Erythroblast (primary cell): ENCODE results near the gene WNK4.

Source experiments
- GATA1 ChIP-seq: IDR thresholded peaks from 2 replicates; pipeline ENCODE4 v1.6.1; 2011; ENCODE audit warnings: low read depth, mild to moderate bottlenecking, control low read depth, low read length, moderate library complexity
- POLR2A ChIP-seq: IDR thresholded peaks from 2 replicates; pipeline ENCODE4 v1.6.1; 2011; ENCODE audit warnings: mild to moderate bottlenecking, low read length

GRCh38 chr17:42775534-42776098 is 4.8 kb upstream of the WNK4 start:
- TF ChIP-seq POLR2A, result no peak
- no peak for TF ChIP-seq GATA1
